GM23338 (cell line): ENCODE data around the gene NTPCR.

Experiments used
- CREB1 ChIP-seq: fragments of 250-450 bp; sonication (Bioruptor Pico); IDR thresholded peaks from 2 replicates; pipeline ENCODE4 v1.5.0; 2020; ENCODE audit warnings: low read depth, mild to moderate bottlenecking, moderate library complexity
- CTCF ChIP-seq, 2 experiments: fragments of 200-600 bp in 1 of 2; sonication (generic) in 1 of 2; conservative IDR thresholded peaks; 2 replicates each; pipeline versions ENCODE4 v1.5.1 to v1.6.1; 2016 to 2017; ENCODE audit warnings: antibody characterized with exemption in 2 of 2, low read depth in 2 of 2, mild to moderate bottlenecking in 2 of 2, moderate library complexity in 1 of 2
- ETS1 ChIP-seq: IDR thresholded peaks from 2 replicates; pipeline ENCODE4 v1.6.1; 2016; ENCODE audit warnings: antibody characterized with exemption
- EZH2 ChIP-seq: fragments of 200-600 bp; sonication (generic); IDR thresholded peaks from one replicate; pipeline ENCODE4 v1.8.0; 2017; ENCODE audit warnings: antibody characterized with exemption, mild to moderate bottlenecking, low read depth; ENCODE audit not compliant: unreplicated experiment
- EZH2phosphoT487 ChIP-seq: fragments of 200-600 bp; sonication (generic); IDR thresholded peaks from one replicate; pipeline ENCODE4 v1.8.1; 2018; ENCODE audit warnings: antibody characterized with exemption; ENCODE audit not compliant: unreplicated experiment
- JUNB ChIP-seq: IDR thresholded peaks from one replicate; pipeline ENCODE4 v1.6.1; 2016; ENCODE audit warnings: antibody characterized with exemption; ENCODE audit not compliant: unreplicated experiment
- NANOG ChIP-seq: IDR thresholded peaks from 2 replicates; pipeline ENCODE4 v1.6.1; 2016; ENCODE audit warnings: antibody characterized with exemption, borderline replicate concordance
- POLR2AphosphoS5 ChIP-seq: IDR thresholded peaks from 2 replicates; pipeline ENCODE4 v1.6.1; 2016; ENCODE audit warnings: antibody characterized with exemption, low read depth
- REST ChIP-seq: IDR thresholded peaks from one replicate; pipeline ENCODE4 v1.6.1; 2018; ENCODE audit warnings: antibody characterized with exemption; ENCODE audit not compliant: unreplicated experiment
- STAT1 ChIP-seq: IDR thresholded peaks from one replicate; pipeline ENCODE4 v1.6.1; 2016; ENCODE audit warnings: antibody characterized with exemption; ENCODE audit not compliant: unreplicated experiment
- ZNF114 ChIP-seq: fragments of 250-450 bp; sonication (Bioruptor Pico); IDR thresholded peaks from 2 replicates; pipeline ENCODE4 v1.5.0; 2020; ENCODE audit warnings: mild to moderate bottlenecking, moderate library complexity
- ZNF331 ChIP-seq: fragments of 250-450 bp; sonication (Bioruptor Pico); IDR thresholded peaks from 2 replicates; pipeline ENCODE4 v1.5.0; 2020; ENCODE audit warnings: low read depth, mild to moderate bottlenecking, moderate library complexity
- ZNF462 ChIP-seq: fragments of 250-450 bp; sonication (Bioruptor Pico); IDR thresholded peaks from 2 replicates; pipeline ENCODE4 v1.5.0; 2020; ENCODE audit warnings: mild to moderate bottlenecking, moderate library complexity

GRCh38 chr1:232995189-232995588 is 44.8 kb downstream of the NTPCR start:
- TF ChIP-seq CTCF (conservative IDR thresholded peaks at IDR 0.05; ENCODE audit: low read depth in 2 of 2) (no peak), REST (no peak), EZH2 (no peak), NANOG (no peak), EZH2phosphoT487 (no peak), POLR2AphosphoS5 (no peak), STAT1 (no peak), ETS1 (no peak), CREB1 (no peak), ZNF114 (no peak), JUNB (no peak), ZNF331 (no peak), ZNF462 (CRISPR knock-in tag) (no peak)
